Renal cortical epithelial cell (primary cell): ENCODE results near the gene EFNA4. TPM values are rescaled to one million over a fixed set of nuclear protein-coding genes. Genes with fewer than 3 reads are reported as not detected.

Experiments
- DNase-seq: peaks from one replicate; pipeline ENCODE4 v3.0.0-alpha.2; 2011; ENCODE audit warnings: low read depth
- total RNA-seq: library from RNA; depleted of rRNA; stranded (reverse); fragments of >200 nt; gene quantifications from 2 replicates; pipeline ENCODE4 v1.2.3, GENCODE V29; 2014

Gene EFNA4
- total RNA-seq, 1 donor from 2014 or later: 9.5 TPM

DNA sequence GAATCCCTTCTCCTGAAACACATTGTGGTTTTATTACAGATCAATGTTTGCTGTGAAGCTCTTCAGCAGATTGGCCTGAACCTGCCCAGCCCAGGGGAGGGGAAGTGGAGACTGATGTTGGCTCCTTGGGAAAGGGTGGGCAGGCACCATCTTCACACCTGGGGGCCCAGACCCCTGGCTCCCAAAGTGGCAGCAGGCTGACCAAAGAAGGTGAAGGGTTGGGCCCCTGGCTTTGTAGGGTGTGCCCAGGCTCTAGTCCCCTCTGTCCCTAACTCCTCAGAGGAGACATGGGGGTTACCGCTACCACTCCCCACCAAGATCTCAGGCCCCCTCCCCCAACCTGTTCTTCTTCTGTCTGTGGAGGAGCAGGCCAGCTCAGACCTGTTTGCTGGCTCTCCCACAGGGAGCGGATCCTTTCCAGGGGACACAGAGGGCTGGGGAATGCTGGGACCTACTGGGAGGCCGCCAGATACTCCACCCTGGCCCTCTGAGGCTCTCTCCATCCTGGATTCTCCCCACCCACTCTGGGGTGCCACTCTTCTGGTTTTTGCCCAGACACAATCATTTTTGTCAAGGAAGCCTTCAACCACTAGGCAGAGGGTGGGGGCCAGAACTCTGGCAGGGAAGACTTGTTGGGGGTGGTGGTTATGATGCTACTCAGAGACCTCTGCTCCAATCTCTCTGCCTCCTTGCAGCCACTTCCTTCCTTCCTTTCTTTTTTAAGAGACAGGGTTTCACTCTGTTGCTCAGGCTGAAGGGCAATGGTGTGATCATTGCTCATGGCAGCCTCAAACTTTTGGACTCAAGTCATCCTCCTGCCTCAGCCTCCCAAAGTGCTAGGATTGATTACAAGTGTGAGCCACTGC, 10.1 kb downstream of the EFNA4 start:
- no peak for DNase-seq

DNA sequence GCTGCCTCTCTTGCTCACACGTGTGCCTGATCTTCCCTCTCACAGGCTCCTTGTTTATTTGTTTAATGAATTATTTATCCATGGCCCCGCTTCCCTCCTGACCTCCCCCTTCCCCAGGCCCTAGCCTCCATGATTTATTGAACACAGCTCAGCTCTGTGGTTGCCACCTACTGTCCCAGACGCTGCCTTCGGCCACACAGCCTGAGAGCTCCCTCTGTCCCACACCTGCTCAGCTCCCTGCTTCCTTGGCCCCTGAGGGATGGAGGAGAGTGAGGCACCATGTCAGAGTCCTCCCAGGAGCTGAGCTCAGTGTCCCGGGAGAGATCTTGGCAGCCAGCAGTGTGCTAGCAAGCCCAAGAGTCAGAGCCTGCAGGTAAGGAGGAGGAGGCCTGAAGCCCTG, 12.0 kb downstream of the EFNA4 start:
- DNase-seq: no peak

DNA sequence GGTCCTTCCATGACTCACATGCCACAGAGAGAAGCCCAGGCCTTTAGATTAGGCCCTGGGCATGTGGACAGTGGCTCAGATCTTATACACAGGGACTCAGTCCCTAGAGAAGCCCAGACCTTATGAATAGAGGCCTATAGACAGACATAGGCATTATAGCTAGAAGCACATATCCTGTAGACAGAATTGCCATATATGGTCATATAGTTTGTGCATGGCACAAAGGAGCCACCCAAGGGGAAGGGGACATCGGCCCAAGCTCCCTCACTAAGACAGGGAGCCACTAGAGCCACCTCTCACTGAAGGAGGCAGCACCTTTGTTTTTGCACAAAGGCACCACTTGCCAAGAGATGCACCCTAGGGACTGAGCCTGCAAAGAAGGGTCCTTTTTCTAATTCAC, 12.8 kb downstream of the EFNA4 start:
- DNase-seq: no peak

DNA sequence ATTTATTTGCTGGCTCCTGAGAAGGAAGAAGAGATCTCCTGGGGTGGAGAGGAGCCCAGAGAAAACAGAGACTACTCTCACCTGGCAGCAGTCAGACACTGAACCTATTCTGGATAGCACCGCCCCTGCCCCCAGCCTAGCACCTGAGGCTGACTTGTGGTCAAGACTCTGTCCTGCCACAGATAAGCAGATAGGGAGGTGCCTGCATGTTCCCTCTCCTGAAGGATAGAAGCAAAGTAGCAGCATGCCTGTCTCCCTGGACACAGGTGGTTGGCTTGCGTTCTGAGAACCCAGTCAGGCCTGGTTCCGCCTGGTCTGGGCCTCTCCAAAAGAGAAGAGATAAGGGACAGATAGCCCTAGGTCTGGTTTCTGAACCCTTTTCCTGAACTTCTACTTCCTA, 13.8 kb downstream of the EFNA4 start:
- DNase-seq: no peak

DNA sequence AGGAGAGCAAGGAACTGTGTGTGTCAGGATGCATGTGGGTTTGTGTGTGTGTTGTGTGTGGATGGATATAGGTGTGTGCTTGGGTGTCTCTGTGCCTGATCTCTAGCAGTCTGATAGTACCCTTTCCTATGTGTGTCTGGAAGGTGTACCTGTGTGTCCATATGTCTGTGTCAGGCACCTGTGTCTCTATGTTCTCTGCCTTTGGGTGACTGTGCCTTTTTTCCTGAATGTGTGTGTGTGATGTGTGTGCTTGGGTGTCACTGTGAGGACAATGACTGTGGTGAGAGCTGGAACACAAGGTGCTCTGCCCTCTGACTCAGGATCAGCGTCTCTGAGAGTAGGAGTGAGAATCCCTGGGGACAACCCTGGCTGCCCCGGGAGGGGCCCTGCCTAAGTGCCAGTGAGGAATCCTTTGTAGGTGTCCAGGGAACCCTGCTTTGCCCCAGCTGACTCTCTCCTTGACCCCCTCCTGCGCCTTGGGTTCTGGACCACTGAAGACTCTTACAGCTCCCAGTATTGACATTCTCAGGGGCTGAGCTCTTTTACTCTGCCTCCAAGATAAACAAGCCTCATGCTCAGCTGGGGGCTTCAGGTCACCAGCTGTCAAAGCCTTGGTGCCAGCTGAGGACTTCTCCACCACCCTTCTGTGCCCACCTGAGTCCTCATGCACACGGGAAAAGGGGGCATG, 14.4 kb downstream of the EFNA4 start:
- DNase-seq: no peak

DNA sequence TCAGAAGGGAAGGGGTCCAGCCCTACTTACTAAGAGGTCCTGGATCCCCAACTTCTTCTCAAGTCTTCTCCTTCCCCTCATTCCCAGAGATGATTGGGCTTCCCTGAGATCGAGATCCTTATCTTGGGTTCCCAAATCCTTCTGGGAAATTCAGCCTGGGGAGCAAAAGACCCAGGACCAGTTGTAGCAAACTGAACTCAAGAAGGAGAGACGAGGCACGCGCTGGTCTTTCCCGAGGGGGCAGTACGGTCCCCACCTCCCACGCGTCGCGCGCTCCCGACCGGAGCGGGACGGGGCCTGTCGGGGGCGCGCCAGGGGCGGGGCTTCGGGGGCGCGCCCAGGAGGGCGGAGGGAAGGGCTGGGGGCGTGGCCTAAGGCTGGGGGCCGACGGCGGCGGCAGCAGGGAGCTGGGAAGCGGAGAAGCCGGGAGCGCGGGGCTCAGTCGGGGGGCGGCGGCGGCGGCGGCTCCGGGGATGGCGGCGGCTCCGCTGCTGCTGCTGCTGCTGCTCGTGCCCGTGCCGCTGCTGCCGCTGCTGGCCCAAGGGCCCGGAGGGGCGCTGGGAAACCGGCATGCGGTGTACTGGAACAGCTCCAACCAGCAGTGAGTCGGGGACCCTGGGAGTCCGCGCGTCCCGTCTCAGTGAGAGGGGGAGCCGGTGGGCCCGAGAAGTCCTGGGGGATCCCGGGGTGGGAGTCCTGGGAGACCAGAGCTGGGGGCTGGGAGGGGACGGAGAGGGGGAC, 15.1 kb downstream of the EFNA4 start, which contains the start of gene EFNA3:
EFNA3 (plus strand) TSS at position 369 of the 741 bp plus-strand sequence; CDS start at position 474, 105 bp downstream.
- no peak for DNase-seq

DNA sequence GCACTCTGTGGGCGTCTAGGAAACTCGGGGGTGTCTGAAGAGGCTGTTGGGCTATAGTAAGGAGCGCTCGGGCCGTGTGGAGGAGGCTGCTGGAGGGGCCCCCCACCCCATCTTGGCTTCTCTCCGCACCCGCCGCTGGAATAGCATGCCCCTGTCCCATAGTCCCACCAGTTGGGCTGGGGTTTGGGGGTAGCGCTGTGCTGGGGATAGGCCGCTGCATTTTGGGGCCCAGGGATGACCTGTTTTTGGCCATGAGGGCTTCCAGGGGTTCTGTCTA, 15.6 kb downstream of the EFNA4 start:
- DNase-seq: no peak

DNA sequence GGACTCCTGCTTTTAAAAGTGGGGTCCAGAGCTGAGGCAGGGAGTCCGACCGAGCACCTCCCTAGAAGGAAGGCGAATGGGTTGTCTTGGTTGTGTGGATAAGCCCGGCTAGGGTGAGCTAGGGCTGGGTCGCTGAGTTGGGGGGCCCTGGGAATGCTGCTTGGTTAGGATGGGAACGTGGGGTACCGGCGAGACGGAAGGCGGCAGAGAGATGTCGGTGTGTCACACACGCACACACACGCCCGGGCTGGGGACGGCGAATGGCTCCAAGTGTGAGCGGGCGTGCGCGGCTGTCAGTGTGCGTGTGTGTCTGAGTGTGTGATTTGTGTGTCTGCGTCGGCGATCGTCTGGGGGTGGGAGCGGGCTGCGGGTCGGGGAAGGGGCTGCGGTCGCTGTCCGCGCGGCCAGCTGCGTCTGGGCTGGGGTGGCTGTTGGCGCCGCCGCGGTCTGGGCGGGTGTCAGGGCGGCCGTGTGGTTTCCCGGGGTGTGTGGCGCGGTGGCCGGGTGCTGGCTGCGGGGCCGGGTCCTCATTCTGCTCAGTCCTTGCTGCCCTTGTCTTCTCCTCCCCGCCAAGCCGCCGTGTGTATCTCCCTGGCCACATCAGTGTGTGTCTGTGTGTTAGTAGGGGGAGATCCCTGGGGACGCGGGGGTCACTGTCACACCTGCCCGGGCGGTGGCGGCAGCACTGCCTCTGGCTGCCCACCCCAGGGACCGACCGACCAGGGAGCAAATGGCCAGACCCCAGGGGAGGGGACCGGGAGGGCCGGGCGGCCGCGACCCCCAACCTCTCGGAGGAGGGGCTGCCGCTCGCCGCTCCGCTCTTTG, 16.2 kb downstream of the EFNA4 start:
- no peak for DNase-seq

DNA sequence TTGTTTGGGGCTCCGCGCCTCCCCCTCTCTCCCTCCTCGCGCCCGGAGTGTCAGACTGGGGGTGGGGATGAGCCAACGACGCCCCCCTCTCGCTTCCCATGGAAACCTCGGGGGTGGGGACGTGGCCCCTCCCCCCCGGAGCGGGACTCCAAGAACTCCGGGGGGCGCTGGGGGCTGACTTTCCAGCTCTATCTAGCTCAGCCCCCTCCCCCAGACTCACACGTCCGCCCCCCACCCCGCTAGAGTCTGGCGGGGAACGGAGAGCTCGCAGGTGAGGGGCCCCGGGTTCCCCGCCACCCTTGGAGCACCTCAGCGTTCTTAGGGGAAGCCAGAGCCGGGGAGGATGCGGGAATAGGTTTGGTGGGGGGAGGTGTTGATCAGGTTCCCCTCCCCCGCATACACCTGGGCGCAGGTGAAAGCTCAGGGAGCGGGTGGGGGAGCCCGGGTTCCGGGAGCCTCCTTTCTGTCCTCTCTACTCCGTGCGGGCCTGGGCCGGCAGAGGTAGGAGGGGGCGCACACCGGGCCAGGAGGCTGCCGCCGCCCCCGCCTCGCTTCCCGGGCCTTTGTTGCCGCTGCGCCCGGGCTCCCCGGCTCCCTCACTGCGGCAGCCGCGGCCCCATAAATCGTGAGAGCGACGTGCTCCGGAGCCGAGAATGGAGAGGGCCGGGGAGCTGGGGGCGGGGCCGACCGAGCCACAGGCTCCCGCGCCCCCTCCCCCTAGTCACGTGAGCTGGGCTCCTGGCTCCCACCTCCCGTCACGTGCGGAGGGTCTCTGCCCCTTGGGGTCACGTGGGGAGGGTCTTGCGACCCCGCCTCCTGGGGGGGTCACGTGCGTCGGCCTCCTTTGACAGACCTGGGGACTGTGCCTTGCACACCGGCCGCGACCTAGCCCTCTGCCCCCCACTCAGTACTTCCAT, 17.0 kb downstream of the EFNA4 start:
- no peak for DNase-seq

DNA sequence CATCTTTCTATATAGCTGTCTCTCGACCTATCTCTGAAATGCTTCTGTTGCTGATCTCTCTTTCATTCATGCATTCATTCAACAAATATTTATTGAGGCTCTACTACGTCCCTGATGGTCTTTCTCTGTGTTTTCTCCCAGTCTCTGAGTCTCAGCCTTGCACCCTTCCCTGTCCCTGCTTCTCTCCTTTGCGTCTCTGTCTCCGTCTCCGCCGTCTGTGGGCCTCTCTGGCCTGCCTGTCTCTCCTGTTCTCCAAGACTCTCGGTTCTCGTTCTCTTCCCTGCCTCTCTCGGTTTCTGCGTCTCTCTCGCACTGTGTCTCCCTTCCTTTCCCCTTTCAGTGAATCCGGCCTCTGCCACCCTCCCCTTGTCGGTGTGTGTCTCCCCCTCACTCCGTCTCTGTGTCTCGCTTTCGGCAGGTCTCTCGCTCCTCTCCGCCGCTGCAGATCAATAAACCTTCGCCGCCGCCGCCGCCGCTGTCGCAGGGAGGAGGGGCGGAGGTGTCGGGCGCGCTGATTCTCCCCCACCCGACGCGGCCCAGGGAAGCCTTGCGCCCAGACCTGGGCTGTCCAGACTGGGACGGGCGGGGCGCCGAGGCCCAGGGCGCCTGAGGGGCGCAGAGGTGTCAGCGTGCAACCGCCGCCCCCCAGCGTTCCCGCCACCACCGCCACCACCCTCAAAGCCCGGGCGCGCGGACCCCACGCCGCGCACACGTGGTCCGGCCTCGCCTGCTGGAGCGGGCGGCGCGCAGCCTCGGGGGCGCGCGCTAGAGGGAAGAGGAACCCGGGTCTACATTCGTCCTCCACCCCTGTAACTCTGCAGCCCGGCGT, 18.1 kb downstream of the EFNA4 start:
- no peak for DNase-seq

DNA sequence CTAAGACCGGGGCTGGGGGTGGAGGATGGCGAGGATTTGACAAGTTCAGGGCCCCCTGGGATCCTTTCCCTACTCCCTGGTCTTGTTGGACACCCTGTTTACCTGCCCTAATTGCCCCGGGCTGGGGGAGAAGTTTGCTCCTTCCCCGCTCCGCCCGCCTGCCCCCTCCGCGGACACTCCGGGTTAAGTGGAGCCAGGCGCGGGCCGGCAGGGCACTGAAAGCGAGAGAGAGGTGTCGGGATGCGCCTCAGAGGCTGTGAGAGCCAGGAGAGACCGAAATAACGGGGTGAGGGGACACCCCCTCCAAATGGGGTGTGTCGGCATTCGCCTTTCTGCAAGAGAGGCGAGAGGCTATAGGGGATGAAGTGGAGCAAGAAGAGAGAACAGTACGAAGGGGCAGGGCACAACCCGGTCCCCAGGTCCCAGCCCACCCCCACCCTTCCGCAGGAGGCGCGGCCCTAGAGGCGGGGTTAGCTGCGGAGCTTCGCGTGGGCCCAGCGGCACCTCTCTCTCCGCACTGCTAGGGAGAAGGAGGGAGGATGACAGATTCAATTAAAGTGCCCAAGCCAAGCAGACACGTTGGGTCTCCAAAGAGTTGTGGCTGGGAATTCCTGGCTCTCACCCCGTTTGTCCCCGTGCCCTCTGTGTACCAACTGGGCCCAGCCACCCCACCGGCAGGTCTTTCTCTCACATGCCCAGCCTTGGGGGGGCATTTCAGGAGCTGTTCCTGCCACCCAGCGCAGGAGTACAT, 18.9 kb downstream of the EFNA4 start:
- DNase-seq: no peak

DNA sequence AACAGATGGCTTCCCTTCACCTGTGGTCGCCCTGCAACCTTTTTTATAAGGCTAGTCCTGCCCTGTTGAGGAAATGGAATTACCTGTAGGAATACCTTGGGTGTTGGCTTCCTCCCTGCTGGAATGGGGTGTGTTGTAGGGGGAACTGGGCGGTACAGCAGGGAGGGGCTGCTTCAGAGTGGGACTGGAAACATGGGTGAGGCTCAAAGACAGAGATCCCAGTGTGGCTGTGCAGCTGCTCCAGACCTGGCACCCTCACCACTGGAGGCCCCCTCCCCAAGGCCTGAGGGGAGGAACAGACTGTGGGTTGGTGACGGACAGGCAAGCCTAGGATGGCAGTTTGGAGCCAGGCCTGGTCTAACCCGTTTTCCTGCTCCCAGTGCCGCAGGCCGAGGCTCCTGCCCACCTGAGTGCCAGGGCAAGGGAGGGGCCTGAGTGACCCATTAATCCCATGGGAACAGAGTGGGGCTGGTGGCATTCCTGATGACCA, 19.6 kb downstream of the EFNA4 start:
- DNase-seq: no peak

DNA sequence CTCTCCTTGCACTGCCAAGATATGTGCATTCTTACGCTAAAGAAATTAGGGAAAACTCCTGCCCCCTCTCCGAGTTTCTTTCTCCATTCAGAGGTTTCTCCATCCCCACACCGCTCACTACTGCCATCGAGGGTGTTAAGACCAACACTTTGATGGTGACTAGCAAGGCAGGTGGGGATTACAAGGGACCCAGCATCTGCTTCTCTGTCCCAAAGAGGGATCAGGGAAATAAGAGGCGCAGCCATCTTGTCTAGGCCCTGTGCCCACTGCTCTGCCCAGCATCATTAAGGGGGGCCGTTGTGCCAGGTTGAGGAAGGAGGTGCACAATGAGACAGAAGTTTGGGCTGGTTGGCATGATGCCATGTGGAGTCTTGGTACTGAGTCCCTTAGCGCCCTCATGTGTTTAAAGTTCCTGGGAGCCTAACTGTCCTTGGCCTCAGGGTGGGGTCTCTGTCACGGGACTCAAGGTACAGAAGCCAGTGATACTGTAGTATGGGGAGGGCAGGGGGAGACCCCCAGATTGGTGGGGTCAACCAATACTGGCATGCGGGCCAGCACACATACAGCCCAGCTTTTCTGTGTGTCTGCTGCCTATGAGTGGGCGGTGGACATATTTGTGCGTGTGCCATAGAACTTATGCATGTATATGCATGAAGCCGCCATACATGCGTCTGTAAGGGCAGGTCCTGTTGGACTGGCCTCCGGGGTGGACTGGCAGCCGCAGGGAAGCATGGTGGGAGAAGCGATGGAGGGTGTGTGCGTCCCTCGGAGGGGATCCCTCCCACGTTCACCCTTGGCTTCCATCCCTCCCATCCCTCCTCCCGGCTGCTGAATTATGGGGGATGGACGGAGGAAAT, 20.6 kb downstream of the EFNA4 start:
- no peak for DNase-seq

DNA sequence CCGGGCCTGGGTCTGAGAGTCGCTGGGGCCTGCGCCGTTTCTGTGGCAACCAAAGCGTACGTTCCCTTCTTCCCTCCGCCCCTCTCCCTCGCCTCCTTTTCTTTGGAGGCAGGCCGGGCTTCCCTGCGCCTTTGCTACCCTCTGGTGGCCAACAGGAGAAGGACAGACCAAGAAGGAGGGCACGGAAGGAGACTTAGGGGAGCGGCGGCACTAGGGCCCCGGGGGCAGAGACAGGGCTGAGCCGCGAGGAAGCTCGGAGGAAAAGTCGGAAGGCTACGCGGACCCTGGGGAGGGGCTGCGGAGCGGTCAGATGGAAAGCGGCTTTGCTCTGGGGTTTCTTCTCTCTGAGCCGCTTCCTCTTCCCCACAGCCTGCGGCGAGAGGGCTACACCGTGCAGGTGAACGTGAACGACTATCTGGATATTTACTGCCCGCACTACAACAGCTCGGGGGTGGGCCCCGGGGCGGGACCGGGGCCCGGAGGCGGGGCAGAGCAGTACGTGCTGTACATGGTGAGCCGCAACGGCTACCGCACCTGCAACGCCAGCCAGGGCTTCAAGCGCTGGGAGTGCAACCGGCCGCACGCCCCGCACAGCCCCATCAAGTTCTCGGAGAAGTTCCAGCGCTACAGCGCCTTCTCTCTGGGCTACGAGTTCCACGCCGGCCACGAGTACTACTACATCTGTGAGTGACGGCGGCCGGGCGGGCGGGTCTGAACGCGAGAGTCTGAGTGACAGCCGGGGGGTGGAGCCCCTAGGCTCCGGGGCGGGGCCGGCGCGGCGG, 21.4 kb downstream of the EFNA4 start:
- peak; percentile 79 for DNase-seq

DNA sequence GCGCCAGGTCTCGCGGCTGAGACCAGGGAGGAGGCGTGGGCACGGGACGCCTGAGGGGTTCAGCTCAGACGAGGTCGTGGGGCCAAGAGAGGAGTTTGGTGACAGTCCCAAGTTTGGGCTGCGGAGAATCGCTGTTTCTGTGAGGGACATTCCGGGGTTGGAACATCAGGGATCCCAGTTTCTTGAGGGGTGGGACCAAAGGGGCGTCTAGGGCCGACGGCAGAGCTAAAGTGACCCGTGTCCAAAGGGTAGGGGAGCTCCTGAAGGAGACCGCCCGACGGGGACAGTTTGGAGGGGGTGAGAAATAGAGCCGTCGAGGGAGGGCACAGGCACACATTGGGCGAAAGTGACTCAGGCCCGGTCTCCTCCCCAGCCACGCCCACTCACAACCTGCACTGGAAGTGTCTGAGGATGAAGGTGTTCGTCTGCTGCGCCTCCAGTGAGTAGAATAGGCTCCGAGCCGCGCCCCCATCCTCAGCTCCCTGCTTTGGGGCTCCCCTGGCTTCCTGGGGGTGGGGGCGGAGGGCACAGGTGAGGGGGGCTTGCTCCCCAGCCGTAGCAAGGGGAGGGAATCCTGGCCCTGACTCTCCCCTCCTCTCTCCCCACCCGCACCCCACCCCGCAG, 22.1 kb downstream of the EFNA4 start:
- no peak for DNase-seq

DNA sequence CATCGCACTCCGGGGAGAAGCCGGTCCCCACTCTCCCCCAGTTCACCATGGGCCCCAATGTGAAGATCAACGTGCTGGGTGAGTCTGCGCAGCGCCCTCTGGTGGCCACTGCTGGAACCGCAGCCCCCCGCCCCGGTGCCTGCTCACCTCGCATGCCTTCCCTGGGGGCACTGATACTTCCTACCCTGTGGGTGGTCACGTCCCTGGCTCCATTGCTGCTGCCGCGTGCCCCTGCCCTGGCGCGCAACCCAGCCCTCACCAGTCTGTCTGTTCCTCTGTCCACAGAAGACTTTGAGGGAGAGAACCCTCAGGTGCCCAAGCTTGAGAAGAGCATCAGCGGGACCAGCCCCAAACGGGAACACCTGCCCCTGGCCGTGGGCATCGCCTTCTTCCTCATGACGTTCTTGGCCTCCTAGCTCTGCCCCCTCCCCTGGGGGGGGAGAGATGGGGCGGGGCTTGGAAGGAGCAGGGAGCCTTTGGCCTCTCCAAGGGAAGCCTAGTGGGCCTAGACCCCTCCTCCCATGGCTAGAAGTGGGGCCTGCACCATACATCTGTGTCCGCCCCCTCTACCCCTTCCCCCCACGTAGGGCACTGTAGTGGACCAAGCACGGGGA, 22.7 kb downstream of the EFNA4 start:
- no peak for DNase-seq
